GM21825 (cell line): Measurements from ENCODE around the gene PBRM1.

Source experiments
- ATAC-seq: cut with Tn5 transposase; IDR thresholded peaks from one replicate; pipeline ENCODE4 v1.9.1; 2021; ENCODE audit warnings: mild to moderate bottlenecking, moderate library complexity; ENCODE audit not compliant: unreplicated experiment

The PBRM1 gene

DNA sequence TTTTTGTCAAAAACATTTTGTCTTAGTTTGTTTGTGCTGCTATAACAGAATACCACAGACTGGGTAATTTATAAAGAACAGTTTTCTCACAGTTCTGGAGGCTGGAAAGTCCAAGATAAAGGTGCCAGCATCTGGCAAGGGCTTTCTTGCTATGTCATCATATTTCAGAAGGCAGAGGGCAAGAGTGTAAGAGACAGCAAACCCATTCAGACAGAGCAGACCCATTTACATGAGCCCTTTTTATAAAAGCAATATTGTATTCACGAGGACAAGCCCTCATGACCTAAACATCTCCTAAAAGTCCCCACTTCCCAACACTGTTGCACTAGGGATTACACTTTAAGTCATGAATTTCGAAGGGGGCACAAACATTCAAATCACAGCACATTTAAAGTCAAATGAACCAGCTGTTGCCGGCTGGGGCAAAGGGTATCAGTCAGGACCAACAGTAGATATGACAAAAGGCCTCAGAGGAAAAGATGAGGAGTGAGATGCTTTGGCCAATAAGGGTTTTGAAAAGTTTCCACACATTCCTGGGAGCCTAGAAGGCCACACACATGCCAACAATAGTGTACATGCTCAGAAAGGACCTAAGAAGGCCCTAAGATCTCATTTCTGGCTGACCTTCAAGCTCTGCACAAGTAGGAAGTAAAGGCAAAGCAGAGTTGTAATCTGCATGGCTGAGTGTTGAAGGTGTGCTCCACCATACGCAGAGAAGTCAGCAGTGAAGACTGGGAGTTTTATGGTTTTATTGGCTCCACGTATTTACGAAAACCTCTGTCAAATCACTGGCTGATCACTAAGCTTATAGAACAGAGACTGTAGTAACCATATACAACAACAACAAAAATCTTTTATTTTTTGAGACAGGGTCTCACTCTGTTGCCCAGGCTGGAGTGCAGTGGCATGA lies 111.4 kb downstream of the PBRM1 start:
- no peak for ATAC-seq

DNA sequence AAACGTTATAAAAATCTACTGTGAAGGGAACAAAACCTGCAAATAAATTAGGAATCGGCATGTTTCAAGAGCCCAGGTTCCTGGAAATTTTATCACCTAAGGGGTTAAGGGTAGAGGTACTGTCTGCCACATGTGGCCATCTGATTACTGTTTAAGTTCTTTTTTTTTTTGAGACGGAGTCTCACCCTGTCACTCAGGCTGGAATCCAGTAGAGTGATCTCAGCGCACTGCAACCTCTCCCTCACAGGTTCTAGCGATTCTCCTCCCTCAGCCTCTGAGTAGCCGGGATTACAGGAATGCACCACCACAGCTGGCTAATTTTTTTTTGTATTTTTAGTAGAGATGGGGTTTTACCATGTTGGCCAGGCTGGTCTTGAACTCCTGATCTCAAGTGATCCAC lies 113.5 kb downstream of the PBRM1 start:
- no peak for ATAC-seq

DNA sequence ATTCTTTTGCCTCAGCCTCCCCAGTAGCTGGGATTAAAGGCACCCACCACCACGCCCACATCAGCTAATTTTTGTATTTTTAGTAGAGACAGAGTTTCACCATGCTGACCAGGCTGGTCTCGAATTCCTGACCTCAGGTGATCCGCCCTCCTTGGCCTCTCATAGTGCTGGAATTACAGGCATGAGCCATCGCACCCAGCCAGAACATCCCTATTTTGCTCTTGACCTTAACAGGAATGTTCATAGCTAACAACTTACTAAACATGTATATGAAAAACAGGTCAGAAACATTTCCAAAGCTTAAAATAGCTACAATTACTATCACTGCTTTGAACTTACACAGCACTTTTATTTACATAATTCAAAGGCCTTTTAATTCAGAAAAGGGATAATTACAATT lies 115.6 kb downstream of the PBRM1 start:
- no peak for ATAC-seq

DNA sequence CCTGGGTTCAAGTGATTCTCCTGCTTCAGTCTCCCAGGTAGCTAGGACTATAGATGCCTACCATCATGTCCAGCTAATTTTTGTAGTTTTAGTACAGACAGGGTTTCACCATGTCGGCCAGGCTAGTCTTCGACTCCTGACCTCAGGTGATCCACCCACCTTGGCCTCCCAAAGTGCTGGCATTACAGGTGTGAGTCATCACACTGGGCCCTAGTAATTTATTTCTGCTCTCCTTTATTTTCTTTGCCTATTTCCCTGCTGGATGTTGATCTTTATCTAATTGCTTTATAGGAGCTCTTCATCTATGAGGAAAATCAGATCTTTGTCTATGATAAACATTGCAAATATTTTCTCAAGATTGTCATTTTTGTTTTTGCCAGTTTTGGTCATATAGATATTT lies 117.6 kb downstream of the PBRM1 start:
- ATAC-seq: no peak

DNA sequence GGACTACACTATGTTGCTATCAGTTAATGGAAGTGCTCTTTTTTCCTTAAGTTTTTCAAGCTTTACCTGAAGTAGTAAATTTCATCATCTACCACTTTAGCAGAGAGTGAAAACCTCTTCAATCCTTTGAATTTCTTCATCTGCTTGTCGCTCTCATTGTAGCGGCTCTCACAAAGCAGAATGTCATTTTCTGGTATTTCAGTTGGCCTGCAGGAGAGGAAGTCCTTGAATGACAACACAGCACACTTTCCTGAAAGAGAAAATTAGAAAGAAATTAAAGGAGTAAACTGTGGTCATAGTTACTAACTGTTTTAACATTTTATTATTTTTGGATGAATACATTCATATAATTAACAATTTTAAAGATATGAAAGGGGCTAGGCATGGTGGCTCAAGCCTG lies 121.7 kb downstream of the PBRM1 start:
- no peak for ATAC-seq

- no peak for ATAC-seq
Measured at GRCh38 chr3:52561028-52561747, 124.5 kb downstream of the PBRM1 start.

GRCh38 chr3:52558436-52558835 lies 127.3 kb downstream of the PBRM1 start:
- ATAC-seq: no peak

GRCh38 chr3:52557011-52557960 lies 128.4 kb downstream of the PBRM1 start:
- no peak for ATAC-seq

DNA sequence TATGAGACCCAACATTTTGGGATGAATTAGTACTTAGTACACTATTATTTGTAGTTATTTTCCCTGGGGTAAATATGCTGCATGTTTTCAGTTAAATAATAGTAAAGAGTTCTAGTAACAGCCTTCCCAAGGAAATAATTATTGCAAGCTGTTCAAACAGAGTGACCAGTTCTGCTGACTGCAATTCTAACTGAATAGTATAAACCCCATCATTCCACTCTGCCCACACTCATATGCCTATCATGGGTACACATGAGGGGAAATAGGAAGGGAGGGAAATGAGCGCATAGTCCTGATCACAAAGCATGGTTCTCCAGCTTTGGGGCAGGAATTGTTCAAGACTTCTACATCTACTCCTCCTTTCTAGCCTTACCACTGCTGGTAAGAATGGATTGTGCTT lies 130.7 kb downstream of the PBRM1 start:
- no peak for ATAC-seq

DNA sequence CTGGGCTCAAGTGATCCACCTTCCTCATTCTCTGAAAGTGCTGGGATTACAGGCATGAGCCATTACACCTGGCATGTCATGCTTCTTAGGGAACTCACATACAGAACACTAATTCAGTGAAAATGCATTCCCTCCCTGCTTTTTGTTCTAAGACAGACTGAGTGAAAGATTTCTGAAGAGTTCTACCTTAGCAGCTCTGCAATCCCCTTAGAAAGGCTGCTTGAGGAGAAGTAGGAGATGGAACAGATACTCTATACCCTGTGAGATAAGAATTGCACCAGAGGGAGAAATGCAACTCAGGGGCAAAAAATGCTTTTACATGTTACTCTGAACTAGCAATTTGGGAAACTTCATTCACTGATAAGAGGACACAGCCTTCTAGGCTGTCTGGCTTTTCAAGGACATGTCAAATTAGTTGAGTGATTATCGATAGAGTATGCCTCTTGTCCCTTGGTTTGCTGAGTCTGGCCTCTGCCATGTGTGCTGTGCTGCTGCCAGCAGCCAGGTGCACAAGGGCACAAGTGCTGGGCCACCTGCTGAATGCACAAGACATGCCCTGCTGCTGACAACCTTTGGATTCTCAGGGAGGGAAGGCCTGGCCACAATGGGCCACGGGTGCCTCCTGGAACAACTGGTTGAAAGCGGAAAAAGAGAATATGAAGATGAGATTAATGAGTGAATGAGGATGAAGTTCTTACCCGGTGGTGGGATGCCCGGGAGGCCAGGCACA lies 131.5 kb downstream of the PBRM1 start:
- ATAC-seq: no peak

DNA sequence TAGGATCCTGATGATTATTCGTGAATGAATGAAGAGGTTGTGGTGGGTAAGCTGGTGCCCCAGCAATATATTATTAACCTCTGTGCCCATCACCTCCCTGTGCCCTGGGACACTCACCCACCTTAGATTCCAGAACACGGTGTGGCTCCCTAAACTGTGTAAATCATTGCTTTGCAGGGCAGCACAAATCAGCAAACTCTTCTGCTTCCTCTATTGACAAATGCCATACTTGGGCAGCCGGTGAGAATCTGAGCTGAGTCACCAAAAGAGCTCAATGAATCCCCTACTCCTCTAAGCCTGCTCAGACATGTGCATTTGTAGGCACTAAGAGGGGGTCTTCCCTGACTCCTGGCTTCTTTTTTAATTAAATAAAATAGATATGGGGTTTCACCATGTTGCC lies 133.6 kb downstream of the PBRM1 start:
- ATAC-seq: no peak

DNA sequence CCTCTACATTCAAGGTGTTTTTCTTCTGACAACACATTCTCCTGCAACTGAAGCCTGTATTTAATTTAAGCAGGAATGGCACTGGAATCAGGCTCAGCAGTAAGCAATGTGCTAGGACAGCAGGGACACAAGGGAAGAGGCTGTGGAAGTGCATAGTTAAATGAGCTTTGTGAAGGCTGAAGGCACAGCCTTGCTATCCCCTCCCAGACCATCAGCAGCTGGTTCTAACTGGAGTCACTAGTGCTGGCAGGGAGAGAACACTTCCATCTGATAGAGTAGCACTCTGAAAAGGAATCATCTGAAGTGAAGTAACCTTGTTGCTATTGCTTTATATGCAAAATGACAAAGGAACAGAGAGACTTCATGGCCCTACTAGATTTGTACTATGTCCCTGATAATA lies 134.6 kb downstream of the PBRM1 start:
- no peak for ATAC-seq

DNA sequence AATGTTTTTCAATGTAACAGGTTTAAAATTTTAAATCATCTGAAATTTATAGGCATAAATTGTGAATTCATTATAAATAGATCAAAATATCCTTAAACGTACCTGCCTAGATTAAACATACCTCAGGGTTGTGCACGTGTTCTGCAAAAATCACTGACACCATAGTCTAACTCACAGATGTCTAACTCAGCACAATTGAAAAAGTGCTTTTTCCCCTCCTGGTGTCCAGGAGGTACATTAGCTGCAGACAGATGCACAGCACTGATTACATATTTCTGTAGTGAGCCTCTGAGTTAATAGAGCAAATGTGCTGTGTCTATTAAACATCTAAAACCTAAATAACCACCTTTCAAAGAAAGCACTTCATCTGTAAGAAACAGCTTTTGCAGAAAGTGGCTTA lies 138.6 kb downstream of the PBRM1 start:
- no peak for ATAC-seq

DNA sequence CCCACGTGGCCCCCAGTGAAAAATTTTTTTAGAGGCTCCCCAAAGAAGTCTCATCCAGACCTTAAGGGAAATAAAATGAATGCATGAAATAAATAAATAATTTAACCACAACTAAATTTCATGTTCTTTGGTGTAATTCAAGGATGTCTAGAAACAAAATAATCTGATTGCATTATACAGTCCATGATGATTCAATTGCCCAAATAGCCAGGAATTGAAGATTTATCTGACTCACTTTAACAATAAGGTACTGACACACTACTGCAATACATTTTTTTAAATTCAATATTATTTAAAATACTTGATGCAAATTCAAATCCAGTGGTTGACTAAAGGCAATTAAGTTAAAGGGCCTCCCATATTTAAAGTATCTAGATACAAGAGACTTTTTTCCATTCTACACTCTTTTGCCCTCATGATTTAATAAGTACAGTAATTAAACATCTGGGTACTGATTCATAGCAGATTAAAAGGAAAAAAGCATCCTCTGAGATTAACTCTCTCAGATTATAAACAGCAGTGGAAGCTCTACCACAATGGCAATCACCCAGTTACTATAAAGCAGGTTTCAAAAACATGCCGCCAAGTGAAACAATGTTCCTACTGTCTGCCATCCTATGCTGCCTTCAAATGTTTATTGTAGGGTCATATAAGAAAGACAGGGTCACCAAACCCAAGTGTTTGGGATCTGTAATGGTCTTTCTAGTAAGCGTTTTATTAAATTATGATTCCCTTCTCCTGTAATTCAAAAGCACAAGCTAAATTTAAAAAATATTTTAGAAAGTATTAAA lies 139.4 kb downstream of the PBRM1 start:
- no peak for ATAC-seq

DNA sequence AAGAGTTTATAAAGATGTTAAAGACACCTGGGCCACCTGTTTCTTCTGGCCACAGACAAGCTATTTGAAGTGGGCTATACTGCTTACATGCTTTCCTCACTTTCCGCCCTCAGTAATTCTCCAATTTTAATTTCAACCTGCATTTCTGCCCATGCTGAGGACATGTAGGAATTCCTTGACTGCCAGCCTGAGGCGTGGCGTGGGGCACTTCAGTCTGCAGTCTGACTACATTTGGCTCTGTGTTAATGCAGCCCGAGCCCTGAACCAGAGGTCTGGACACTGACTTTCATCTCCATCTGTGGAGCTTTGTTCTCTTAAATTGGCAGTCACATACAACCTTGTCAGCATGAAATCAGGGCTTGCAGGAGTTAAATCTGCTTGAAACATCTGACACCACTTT lies 140.8 kb downstream of the PBRM1 start:
- no peak for ATAC-seq

GRCh38 chr3:52541050-52541449 lies 144.7 kb downstream of the PBRM1 start:
- ATAC-seq: no peak

GRCh38 chr3:52539010-52539653 lies 146.6 kb downstream of the PBRM1 start:
- ATAC-seq: no peak

DNA sequence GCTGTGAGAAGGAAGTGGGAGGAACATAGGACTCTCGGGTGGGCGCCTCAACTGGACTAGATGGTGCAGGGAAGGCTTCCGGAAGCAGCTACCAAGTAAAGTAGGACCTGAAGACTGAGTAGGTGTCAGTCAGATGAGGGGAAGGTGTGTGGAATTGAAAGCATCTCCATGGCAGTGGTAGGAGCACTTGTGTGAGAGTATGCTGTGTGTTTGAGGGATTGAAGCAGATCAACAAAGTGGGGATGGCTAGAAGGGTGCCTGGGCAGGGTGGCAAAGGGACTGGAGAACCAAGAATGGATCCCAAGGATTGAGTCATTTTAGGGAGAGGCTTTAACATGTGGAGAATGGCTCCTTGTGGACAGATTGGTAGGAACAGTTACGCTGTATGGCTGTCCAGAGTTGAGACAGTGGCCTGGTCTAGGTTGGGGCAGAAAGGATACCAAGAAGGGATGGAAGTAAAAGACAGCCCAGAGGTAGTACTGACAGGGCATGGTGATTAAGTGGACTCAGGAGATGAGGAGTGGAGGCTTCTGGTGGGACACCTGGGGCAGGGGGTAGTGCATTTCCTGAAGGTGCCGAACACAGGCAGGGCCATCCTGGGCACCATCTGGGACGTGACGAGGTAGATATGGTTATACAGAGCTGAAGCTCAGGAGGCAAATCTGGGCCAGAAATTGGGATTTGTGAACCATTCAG lies 147.8 kb downstream of the PBRM1 start:
- no peak for ATAC-seq
